ENCODE measurements around the gene KIAA1671.
A peak's percentile ranks its signal among the peaks of the same experiment; 100 is the strongest.

Gene KIAA1671

GRCh38 chr22:25096638-25097405 lies 144.3 kb downstream of the KIAA1671 start:
- DNase-seq: no peak

GRCh38 chr22:25098445-25099081 lies 146.0 kb downstream of the KIAA1671 start:
- no peak for DNase-seq

GRCh38 chr22:25099202-25099601 lies 146.7 kb downstream of the KIAA1671 start:
- no peak for DNase-seq

- DNase-seq: no peak
Measured at GRCh38 chr22:25100402-25100801, 147.9 kb downstream of the KIAA1671 start.

GRCh38 chr22:25100948-25101347 lies 148.4 kb downstream of the KIAA1671 start:
- DNase-seq: no peak

GRCh38 chr22:25101501-25101900 lies 149.0 kb downstream of the KIAA1671 start:
- DNase-seq: no peak

- DNase-seq: no peak
Measured at GRCh38 chr22:25101986-25102385, 149.5 kb downstream of the KIAA1671 start.

GRCh38 chr22:25102722-25103121 lies 150.2 kb downstream of the KIAA1671 start:
- no peak for DNase-seq

- no peak for DNase-seq
Measured at GRCh38 chr22:25104367-25104766, 151.9 kb downstream of the KIAA1671 start.

GRCh38 chr22:25105817-25106650 lies 153.5 kb downstream of the KIAA1671 start:
- no peak for DNase-seq

- no peak for DNase-seq
Measured at GRCh38 chr22:25109878-25110595, 157.5 kb downstream of the KIAA1671 start.

- no peak for DNase-seq
Measured at GRCh38 chr22:25110596-25110845, 158.0 kb downstream of the KIAA1671 start.

GRCh38 chr22:25110846-25111578 lies 158.5 kb downstream of the KIAA1671 start:
- peak; percentile 39 to 51 for DNase-seq

GRCh38 chr22:25111579-25112517 lies 159.3 kb downstream of the KIAA1671 start:
- peak in 1 of 2 donors; percentile 2 for DNase-seq

- no peak for DNase-seq
Measured at GRCh38 chr22:25112538-25113253, 160.2 kb downstream of the KIAA1671 start.

- no peak for DNase-seq
Measured at GRCh38 chr22:25113316-25113721, 160.8 kb downstream of the KIAA1671 start.

GRCh38 chr22:25114369-25115362 lies 162.2 kb downstream of the KIAA1671 start:
- DNase-seq: no peak

- DNase-seq: no peak
Measured at GRCh38 chr22:25119609-25120008, 167.1 kb downstream of the KIAA1671 start.

- no peak for DNase-seq
Measured at GRCh38 chr22:25120093-25120561, 167.6 kb downstream of the KIAA1671 start.
